ENCODE data around the gene MAGI3. TPM values are rescaled to one million over a fixed set of nuclear protein-coding genes. Genes with fewer than 3 reads are reported as not detected.

Gene MAGI3
- total RNA-seq (2022; extraction: Qiagen RNA extraction) = 3.2 to 4.2 TPM (median 4.0 TPM) in 5 replicates

DNA sequence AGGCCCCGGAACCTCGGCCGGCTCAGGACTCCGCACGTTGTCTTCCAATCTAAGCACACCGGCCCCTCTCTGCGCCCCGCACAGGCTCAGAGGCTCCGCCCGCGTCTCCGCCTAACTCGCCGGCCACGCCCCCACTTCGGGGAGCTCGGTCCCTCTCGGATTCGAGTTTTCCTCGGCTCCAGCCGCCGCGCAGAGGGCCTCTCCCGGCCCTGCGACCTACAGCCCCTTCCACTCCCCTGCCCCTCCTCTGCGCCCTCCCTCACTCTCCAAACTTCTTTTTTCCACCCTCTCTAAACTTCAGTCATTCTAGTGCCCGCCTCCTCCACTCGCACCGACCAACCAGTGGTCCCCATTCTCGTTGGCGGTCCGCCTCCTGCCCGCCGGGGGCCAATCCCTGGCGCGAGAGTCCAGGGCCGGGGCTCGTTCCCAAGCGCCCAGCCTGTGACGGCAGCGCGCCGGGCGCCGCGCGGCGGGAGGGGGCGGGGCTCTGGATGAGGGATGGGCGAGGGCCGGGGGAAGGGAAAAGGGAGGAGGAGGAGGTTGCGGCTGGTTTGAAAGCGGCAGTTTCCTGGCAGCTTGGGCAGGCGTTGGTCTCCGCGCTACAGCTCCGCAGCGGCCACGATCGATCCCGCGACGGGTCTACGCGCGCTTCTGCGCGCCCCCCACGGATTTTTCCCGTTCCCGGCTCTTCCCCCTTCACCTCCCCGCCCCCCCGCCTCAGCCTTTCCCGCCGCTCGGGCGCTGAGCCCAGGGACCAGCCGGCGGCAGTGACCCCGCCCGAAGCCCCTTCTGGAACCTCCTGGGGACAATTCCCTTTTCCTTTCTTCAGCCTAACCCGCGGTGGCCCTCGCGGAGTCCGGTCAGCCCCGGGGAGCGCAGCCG lies at the start of gene MAGI3:
TSS of gene MAGI3 (plus strand) at position 563 of the 882 bp plus-strand sequence. CDS start 519 bp downstream, outside the sequence.

Measured in A549 treated with Hydrocortisone at 1 μM for 4 hours (cell line).